T follicular helper cell (primary cell): ENCODE measurements around the gene RASSF8.
"Not testable (repeated sequence)": the region's sequence is repeated elsewhere in the genome, so short reads cannot be mapped to it uniquely, and the experiment has no call there.

ENCODE experiments used
- DNase-seq: peaks from one replicate; pipeline ENCODE4 v3.0.0-alpha.2; 2020; ENCODE audit warnings: low read depth

Gene RASSF8

GRCh38 chr12:26057271-26057670 lies 98.8 kb downstream of the RASSF8 start:
- not testable (repeated sequence) for DNase-seq

- DNase-seq = no peak
Observed at GRCh38 chr12:26058308-26058707, 99.8 kb downstream of the RASSF8 start.

GRCh38 chr12:26058818-26059217 lies 100.3 kb downstream of the RASSF8 start:
- DNase-seq = no peak

GRCh38 chr12:26062006-26062405 lies 103.5 kb downstream of the RASSF8 start:
- no peak for DNase-seq

GRCh38 chr12:26062566-26062965 lies 104.1 kb downstream of the RASSF8 start:
- no peak for DNase-seq

GRCh38 chr12:26065451-26065850 lies 107.0 kb downstream of the RASSF8 start:
- DNase-seq = no peak

GRCh38 chr12:26068503-26068902 lies 110.0 kb downstream of the RASSF8 start:
- no peak for DNase-seq

GRCh38 chr12:26069796-26070195 lies 111.3 kb downstream of the RASSF8 start:
- no peak for DNase-seq

- no peak for DNase-seq
Observed at GRCh38 chr12:26077915-26078702, 119.6 kb downstream of the RASSF8 start.

- DNase-seq = no peak
Observed at GRCh38 chr12:26080911-26081310, 122.4 kb downstream of the RASSF8 start.

GRCh38 chr12:26086936-26087335 lies 128.5 kb downstream of the RASSF8 start:
- no peak for DNase-seq

GRCh38 chr12:26088998-26089397 lies 130.5 kb downstream of the RASSF8 start:
- no peak for DNase-seq

- no peak for DNase-seq
Observed at GRCh38 chr12:26090836-26091510, 132.5 kb downstream of the RASSF8 start.

- DNase-seq = no peak
Observed at GRCh38 chr12:26091822-26092221, 133.3 kb downstream of the RASSF8 start.

- no peak for DNase-seq
Observed at GRCh38 chr12:26092346-26093105, 134.0 kb downstream of the RASSF8 start.

- DNase-seq = no peak
Observed at GRCh38 chr12:26095186-26095585, 136.7 kb downstream of the RASSF8 start.

- no peak for DNase-seq
Observed at GRCh38 chr12:26096036-26096435, 137.6 kb downstream of the RASSF8 start.

GRCh38 chr12:26097046-26097878 lies 138.8 kb downstream of the RASSF8 start:
- peak; percentile 35 for DNase-seq

- no peak for DNase-seq
Observed at GRCh38 chr12:26100666-26101349, 142.3 kb downstream of the RASSF8 start.

- DNase-seq = no peak
Observed at GRCh38 chr12:26101350-26101734, 142.9 kb downstream of the RASSF8 start.

- DNase-seq = no peak
Observed at GRCh38 chr12:26101763-26102162, 143.3 kb downstream of the RASSF8 start.
